Measurements from ENCODE around the gene SIK3. TPM values are rescaled to one million over a fixed set of nuclear protein-coding genes. Genes with fewer than 3 reads are reported as not detected.
"Not testable (repeated sequence)": the region's sequence is repeated elsewhere in the genome, so short reads cannot be mapped to it uniquely, and the experiment has no call there.

SIK3 gene
- polyA plus RNA-seq, 1 of the 3 experiments (the other 2 are of a cell fraction) = 5.1 TPM

DNA sequence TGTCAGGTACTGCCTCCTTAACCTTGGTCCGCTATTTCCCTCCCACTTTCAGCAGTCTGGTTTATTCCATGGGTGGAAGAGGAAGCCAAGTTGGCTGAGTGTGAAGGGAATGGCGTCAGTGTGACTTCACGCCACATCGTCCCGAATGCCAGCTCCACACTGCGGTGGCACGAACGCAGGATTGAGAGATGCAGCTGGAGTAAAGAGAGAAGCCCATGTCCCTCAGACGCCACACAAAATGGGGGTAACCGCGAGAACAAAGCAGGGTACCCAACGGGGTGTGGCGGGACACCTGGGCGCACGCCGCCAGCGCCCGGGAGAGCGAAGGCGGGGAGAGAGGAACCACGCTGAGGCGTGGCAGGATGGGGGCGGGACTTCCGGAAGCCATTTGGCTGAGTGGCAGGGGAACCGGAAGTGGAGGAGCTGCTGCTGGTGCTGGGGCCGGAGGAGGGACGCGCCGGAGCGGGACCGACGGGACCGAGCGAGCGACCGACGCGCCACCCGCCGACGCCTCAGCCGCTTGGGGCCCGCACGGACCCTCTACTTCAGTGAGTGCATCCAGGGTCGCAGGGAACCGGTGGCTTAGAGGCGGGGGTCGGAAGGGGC, 45.7 kb upstream of the SIK3 start, which contains the start of gene PAFAH1B2 (continued):
- TF ChIP-seq, protein P1, sequence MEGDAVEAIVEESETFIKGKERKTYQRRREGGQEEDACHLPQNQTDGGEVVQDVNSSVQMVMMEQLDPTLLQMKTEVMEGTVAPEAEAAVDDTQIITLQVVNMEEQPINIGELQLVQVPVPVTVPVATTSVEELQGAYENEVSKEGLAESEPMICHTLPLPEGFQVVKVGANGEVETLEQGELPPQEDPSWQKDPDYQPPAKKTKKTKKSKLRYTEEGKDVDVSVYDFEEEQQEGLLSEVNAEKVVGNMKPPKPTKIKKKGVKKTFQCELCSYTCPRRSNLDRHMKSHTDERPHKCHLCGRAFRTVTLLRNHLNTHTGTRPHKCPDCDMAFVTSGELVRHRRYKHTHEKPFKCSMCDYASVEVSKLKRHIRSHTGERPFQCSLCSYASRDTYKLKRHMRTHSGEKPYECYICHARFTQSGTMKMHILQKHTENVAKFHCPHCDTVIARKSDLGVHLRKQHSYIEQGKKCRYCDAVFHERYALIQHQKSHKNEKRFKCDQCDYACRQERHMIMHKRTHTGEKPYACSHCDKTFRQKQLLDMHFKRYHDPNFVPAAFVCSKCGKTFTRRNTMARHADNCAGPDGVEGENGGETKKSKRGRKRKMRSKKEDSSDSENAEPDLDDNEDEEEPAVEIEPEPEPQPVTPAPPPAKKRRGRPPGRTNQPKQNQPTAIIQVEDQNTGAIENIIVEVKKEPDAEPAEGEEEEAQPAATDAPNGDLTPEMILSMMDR (IDR thresholded peaks at IDR 0.05) = no peak
- TF ChIP-seq TCF12 (IDR thresholded peaks at IDR 0.05) = no peak; the same call in 1 of the 2 replicates
- TF ChIP-seq, protein P2, sequence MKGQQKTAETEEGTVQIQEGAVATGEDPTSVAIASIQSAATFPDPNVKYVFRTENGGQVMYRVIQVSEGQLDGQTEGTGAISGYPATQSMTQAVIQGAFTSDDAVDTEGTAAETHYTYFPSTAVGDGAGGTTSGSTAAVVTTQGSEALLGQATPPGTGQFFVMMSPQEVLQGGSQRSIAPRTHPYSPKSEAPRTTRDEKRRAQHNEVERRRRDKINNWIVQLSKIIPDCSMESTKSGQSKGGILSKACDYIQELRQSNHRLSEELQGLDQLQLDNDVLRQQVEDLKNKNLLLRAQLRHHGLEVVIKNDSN (IDR thresholded peaks at IDR 0.05; ENCODE audit: borderline replicate concordance, low read depth) = 0 out of 2 replicates have a peak, but pooled peaks have one; percentile 7
- no peak for TF ChIP-seq TEAD4 (IDR thresholded peaks at IDR 0.05; ENCODE audit: borderline replicate concordance, insufficient read depth)
- TF ChIP-seq, protein P3, sequence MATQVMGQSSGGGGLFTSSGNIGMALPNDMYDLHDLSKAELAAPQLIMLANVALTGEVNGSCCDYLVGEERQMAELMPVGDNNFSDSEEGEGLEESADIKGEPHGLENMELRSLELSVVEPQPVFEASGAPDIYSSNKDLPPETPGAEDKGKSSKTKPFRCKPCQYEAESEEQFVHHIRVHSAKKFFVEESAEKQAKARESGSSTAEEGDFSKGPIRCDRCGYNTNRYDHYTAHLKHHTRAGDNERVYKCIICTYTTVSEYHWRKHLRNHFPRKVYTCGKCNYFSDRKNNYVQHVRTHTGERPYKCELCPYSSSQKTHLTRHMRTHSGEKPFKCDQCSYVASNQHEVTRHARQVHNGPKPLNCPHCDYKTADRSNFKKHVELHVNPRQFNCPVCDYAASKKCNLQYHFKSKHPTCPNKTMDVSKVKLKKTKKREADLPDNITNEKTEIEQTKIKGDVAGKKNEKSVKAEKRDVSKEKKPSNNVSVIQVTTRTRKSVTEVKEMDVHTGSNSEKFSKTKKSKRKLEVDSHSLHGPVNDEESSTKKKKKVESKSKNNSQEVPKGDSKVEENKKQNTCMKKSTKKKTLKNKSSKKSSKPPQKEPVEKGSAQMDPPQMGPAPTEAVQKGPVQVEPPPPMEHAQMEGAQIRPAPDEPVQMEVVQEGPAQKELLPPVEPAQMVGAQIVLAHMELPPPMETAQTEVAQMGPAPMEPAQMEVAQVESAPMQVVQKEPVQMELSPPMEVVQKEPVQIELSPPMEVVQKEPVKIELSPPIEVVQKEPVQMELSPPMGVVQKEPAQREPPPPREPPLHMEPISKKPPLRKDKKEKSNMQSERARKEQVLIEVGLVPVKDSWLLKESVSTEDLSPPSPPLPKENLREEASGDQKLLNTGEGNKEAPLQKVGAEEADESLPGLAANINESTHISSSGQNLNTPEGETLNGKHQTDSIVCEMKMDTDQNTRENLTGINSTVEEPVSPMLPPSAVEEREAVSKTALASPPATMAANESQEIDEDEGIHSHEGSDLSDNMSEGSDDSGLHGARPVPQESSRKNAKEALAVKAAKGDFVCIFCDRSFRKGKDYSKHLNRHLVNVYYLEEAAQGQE (IDR thresholded peaks at IDR 0.05; ENCODE audit: low read depth, low read length) = 0 out of 2 replicates have a peak, but pooled peaks have one; percentile 2

DNA sequence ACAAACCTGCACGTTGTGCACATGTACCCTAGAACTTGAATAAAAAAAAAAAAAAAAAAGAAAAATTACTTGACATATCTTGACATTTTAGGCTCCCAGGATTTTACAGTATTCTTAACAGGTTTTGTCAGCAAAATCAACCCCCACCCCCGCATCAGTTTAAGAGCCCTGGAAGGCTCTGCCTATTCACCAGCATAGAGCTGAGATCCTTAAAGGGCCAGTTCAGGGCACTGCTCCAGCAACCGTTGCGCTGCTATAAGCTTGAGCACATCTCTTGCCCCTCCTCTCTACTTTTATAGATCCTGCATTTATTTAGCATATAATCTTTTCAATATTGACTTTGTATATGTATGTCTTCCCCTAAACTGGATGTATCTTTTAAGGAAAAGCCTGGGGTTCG, 45.2 kb upstream of the SIK3 start:
- Histone ChIP-seq H3K36me3 (replicated peaks in 1 of 2; ENCODE audit: control insufficient read depth in 1 of 2, insufficient read depth in 2 of 2, low read length in 1 of 2) (peaks cover 6 to 31% of the 10 kb centered on the region in 2 experiments), H3K4me1 (ENCODE audit: control insufficient read depth in 1 of 2, insufficient read depth in 2 of 2, low read depth in 1 of 2, low read length in 1 of 2) (peaks cover 0 to 8% of the 10 kb centered on the region in 2 experiments; a peak in 3 of 4 replicates), H3F3A (replicated peaks; ENCODE audit: insufficient read depth) (peaks cover 18% of the 10 kb centered on the region), H3K79me2 (ENCODE audit: insufficient read depth) (peaks cover 41% of the 10 kb centered on the region), H3K4me3 (ENCODE audit: low read depth in 2 of 2, low read length in 1 of 2) (peak overlapping the region; percentile 76 to 84), H3K4me2 (peak overlapping the region; percentile 92), H3K27ac (ENCODE audit: low read depth in 2 of 2, low read length in 1 of 2) (peak overlapping the region; percentile 82 to 88), H3K9me2 (no peaks in the 10 kb centered on the region), H2AFZ (ENCODE audit: low read depth) (peak overlapping the region; percentile 93), H4K20me1 (ENCODE audit: insufficient read depth) (peaks cover 38% of the 10 kb centered on the region), H3K9ac (peak overlapping the region; percentile 89), H3K27me3 (ENCODE audit: insufficient read depth) (no peaks in the 10 kb centered on the region), H3K9me3 (no peaks in the 10 kb centered on the region)
- peak; percentile 59 for DNase-seq
- 16% methylated on average over 5 of the region's 5 CpGs for WGBS (ENCODE audit: low lambda C conversion rate)
- ChIA-PET CTCF (interaction anchor here (1.0 to 2.6 kb wide), 5 partner anchors 29 to 355 kb away, joined by 3 to 8 read pairs (median 4); partner anchors contain the start of genes APOA5, PCSK7 and ZPR1), POLR2A (interaction anchor here (0.6 to 2.2 kb wide), 6 partner anchors 23 to 360 kb away, joined by 3 to 9 read pairs (median 4); partner anchors contain the start of genes SIK3 and ZPR1)
- TF ChIP-seq MEF2A (IDR thresholded peaks at IDR 0.05; ENCODE audit: borderline replicate concordance, low read depth) (no peak), TAF1 (IDR thresholded peaks at IDR 0.05; ENCODE audit: borderline replicate concordance, low read depth, low read length) (no peak)
- TF ChIP-seq, protein P3 (IDR thresholded peaks at IDR 0.05; ENCODE audit: low read depth, low read length) = no peak
- TF ChIP-seq, protein P4, sequence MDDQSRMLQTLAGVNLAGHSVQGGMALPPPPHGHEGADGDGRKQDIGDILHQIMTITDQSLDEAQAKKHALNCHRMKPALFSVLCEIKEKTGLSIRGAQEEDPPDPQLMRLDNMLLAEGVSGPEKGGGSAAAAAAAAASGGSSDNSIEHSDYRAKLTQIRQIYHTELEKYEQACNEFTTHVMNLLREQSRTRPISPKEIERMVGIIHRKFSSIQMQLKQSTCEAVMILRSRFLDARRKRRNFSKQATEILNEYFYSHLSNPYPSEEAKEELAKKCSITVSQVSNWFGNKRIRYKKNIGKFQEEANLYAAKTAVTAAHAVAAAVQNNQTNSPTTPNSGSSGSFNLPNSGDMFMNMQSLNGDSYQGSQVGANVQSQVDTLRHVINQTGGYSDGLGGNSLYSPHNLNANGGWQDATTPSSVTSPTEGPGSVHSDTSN (IDR thresholded peaks at IDR 0.05) = no peak

DNA sequence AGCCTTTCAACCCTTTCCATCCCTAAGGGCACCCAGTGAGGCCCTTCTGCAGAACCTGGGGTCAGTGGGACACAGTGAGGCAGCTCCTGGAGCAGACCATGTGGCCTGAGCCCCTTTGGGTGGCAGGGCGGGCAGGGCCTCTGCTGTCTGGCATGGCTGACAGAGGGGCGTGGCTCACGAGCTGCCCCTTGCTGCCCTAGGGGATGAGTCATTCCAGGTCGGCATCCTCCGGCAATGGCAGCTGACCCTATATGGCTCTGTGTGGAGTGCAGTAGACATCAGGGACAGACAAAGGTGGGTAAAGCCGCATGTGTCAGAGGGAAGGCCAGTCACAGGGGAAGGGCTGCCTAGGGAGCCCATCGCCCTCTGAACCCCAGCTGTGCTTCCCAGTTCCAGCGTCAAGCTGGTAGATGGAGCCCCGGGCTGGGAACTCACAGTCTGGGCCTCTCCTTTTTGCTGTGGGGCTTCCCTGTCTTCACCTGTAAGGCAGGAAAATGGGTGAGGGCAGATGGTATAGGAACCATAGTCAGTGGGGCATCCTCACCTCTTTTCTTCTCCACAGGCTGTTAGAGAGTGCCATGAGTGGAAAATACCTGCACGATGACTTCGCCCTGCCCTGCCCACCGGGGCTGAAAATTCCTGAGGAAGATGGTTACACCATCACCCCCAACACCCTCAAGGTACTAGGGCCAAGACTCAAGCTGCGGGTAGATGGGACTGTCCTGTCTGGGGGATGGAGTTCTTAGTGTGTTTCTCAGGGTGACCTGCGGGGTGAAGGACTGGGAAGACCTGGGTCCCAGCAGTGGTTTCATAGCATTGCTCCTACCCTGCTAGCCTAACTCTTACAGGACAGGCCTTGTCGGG, 39.2 kb upstream of the SIK3 start:
- WGBS (ENCODE audit: low lambda C conversion rate) = no CpG with 5 or more reads among the region's 15 CpGs
- CTCF ChIA-PET; H3K4me2 ChIP-seq; H3K27me3 ChIP-seq (ENCODE audit: insufficient read depth); H3K9me3 ChIP-seq; H3K27ac ChIP-seq (ENCODE audit: low read depth in 2 of 2, low read length in 1 of 2); POLR2A ChIA-PET; H3K9me2 ChIP-seq; H3K36me3 ChIP-seq (replicated peaks in 1 of 2; ENCODE audit: control insufficient read depth in 1 of 2, insufficient read depth in 2 of 2, low read length in 1 of 2); H3K9ac ChIP-seq; H3K4me3 ChIP-seq (ENCODE audit: low read depth in 2 of 2, low read length in 1 of 2); H3K4me1 ChIP-seq (ENCODE audit: control insufficient read depth in 1 of 2, insufficient read depth in 2 of 2, low read depth in 1 of 2, low read length in 1 of 2); H3F3A ChIP-seq (replicated peaks; ENCODE audit: insufficient read depth); H4K20me1 ChIP-seq (ENCODE audit: insufficient read depth); H3K79me2 ChIP-seq (ENCODE audit: insufficient read depth); H2AFZ ChIP-seq (ENCODE audit: low read depth); DNase-seq: not testable (repeated sequence)
